Activated CD8-positive, alpha-beta T cell treated with anti-CD3 and anti-CD28 coated beads for 36 hours (primary cell): ENCODE results near the gene RNF20. TPM values are rescaled to one million over a fixed set of nuclear protein-coding genes. Genes with fewer than 3 reads are reported as not detected.
"Not testable (repeated sequence)": the region's sequence is repeated elsewhere in the genome, so short reads cannot be mapped to it uniquely, and the experiment has no call there.

Experiments used
- ATAC-seq: fragments of 200-7000 bp; cut with Tn5 transposase; one replicate; pipeline ENCODE4 v1.10.0; 2021; ENCODE audit warnings: mild to moderate bottlenecking, moderate library complexity
- CTCF ChIA-PET: fragments of 350-600 bp; sonication (Branson Sonifier 250); formaldehyde crosslinking; loops from one replicate; lab custom pipeline; 2021; ENCODE audit warnings: antibody characterized with exemption; lab: Charles Lee
- POLR2A ChIA-PET: fragments of 350-600 bp; sonication (Branson Sonifier 250); formaldehyde crosslinking; loops from one replicate; lab custom pipeline; 2021; ENCODE audit warnings: antibody characterized with exemption; lab: Charles Lee
- DNase-seq: peaks from one replicate; pipeline ENCODE4 v3.0.0-alpha.2; 2020
- H3K27ac Mint-ChIP-seq: one replicate; pipeline ENCODE4 v1.8.0; 2021; ENCODE audit warnings: mild to moderate bottlenecking, mixed read lengths
- H3K27me3 Mint-ChIP-seq: one replicate; pipeline ENCODE4 v1.8.0; 2021; ENCODE audit warnings: mixed read lengths
- H3K36me3 Mint-ChIP-seq: one replicate; pipeline ENCODE4 v1.8.0; 2021; ENCODE audit warnings: low read depth, mixed read lengths
- H3K4me1 Mint-ChIP-seq: one replicate; pipeline ENCODE4 v1.8.0; 2021; ENCODE audit warnings: low read depth, mixed read lengths
- H3K4me3 Mint-ChIP-seq: one replicate; pipeline ENCODE4 v1.8.0; 2021; ENCODE audit warnings: mild to moderate bottlenecking, moderate library complexity, mixed read lengths
- H3K9me3 Mint-ChIP-seq: one replicate; pipeline ENCODE4 v1.8.0; 2021; ENCODE audit warnings: mixed read lengths
- CTCF ChIP-seq: fragments of 200-600 bp; IDR thresholded peaks from one replicate; pipeline ENCODE4 v1.8.0; 2022; ENCODE audit warnings: antibody characterized with exemption, mild to moderate bottlenecking
- intact Hi-C: fragments of 100-400 bp; cut with micrococcal nuclease; formaldehyde crosslinking; loops from one replicate; pipeline ENCODE4 v1.10.0; 2022
- total RNA-seq, 2 experiments: library from RNA; stranded (reverse); gene quantifications; one replicate each; pipeline ENCODE4 v1.2.3, GENCODE V29; 2021

The RNF20 gene
- total RNA-seq, 2 experiments from 2014 or later, result 30.6 to 39.1 TPM

DNA sequence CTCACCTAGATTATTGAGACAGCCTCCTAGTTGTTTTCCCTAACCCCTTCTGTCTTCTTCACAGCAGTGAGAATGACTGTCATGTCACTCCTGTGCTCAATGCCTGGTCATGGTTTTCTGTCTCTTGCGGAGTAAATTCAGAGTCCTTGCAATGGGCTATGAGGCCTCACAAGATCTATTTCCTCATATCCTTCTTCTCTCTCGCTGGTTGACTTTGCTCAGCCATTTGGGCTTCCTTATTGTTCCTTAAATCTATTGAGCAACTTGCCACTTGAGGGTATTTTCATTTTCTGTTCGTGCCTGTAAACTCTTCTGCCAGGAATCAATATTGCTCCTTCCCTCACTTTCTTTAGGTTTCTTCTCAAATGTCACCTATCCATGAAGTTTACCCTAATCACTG lies 52.1 kb downstream of the RNF20 start:
- Mint-ChIP-seq H3K4me1 (peaks cover 5% of the 10 kb centered on the region), H3K4me3 (no peak overlapping the region), H3K27ac (no peak overlapping the region), H3K9me3 (no peaks in the 10 kb centered on the region), H3K36me3 (no peaks in the 10 kb centered on the region), H3K27me3 (no peaks in the 10 kb centered on the region)
- DNase-seq (no peak), ATAC-seq (no peak)
- intact Hi-C loops, result no loop called here
- ChIA-PET CTCF (no interaction called here), POLR2A (no interaction called here)
- no peak for TF ChIP-seq CTCF

DNA sequence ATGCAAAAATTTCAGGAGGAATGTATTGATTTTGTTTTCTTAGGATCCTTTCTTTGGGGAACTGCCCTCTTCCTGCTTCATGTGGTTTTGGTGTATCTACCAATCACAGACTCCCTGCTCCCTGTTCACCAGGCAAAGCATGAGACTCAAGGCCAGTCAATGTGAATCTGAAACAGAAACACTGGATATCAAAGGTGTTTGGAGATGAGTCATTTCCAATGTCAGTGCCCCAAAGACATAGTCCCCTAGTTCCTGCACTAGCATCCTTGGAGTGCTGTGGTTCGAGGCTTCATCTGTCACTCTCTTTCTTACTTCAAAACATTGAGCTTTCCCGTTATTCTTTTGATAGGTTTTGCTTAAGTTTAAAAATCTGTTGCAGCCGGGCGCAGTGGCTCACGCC lies 53.0 kb downstream of the RNF20 start:
- Mint-ChIP-seq H3K27ac (no peak overlapping the region), H3K27me3 (no peaks in the 10 kb centered on the region), H3K4me3 (no peak overlapping the region), H3K9me3 (no peaks in the 10 kb centered on the region), H3K36me3 (no peaks in the 10 kb centered on the region), H3K4me1 (peaks cover 5% of the 10 kb centered on the region)
- intact Hi-C loops, result no loop called here
- ChIA-PET CTCF (no interaction called here), POLR2A (interaction anchor here (1.2 kb wide), 1 partner anchor 53 kb away, joined by 3 read pairs; the partner anchor contains the start of gene RNF20)
- ATAC-seq (peak; percentile 90), DNase-seq (peak; percentile 25)
- no peak for TF ChIP-seq CTCF

DNA sequence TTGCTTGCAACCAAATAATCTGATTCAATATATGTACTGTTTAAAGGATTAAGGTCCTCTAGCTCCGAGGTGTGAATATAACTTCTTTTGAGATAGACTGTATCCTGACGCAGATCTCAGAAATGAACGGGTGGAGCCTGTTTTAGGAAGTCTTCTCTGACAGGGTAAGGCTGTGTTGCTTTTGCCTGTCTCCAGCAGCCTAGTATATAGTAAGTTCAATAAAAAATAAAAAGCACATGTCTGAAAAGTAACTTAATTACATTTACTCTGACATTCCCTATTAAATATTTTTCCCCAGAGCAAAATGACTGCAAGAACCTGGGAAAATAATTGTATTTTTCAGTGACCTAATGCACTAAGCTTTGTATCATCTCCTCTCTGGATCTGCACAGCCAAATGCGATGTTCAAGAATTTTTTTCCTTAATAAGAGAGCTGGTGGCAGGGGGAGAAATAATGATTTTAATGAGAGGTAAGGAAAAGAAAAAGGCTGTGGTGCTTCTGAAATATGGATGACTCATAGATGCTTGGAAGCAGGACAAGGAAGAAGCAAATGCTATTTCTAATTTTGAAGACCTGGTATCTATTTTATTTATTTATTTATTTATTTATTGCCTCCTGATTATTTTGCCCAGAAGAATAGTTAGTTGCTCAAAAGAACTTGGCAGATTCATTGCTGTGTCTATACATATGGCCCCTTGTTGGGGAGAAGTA lies 53.8 kb downstream of the RNF20 start:
- H3K27me3 Mint-ChIP-seq, result no peaks in the 10 kb centered on the region
- ChIA-PET CTCF (interaction anchor here (0.9 kb wide), 1 partner anchor 141 kb away, joined by 3 read pairs; no protein-coding TSS in a partner anchor), POLR2A (interaction anchor here (1.2 kb wide), 1 partner anchor 54 kb away, joined by 3 read pairs; the partner anchor contains the start of gene RNF20)
- DNase-seq (no peak), ATAC-seq (no peak)
- peaks cover 5% of the 10 kb centered on the region for H3K4me1 Mint-ChIP-seq
- no peaks in the 10 kb centered on the region for H3K9me3 Mint-ChIP-seq
- H3K36me3 Mint-ChIP-seq, result no peaks in the 10 kb centered on the region
- H3K4me3 Mint-ChIP-seq, result no peak overlapping the region
- no peak for TF ChIP-seq CTCF
- intact Hi-C loops, result no loop called here
- no peak overlapping the region for H3K27ac Mint-ChIP-seq

GRCh38 chr9:101590074-101590473 lies 56.4 kb downstream of the RNF20 start:
- CTCF ChIA-PET, POLR2A ChIA-PET, DNase-seq, intact Hi-C loops, H3K4me3 Mint-ChIP-seq, H3K9me3 Mint-ChIP-seq, H3K4me1 Mint-ChIP-seq, H3K27me3 Mint-ChIP-seq, H3K27ac Mint-ChIP-seq, H3K36me3 Mint-ChIP-seq: not testable (repeated sequence)
- ATAC-seq, result peak; percentile 17

- intact Hi-C loops, result no loop called here
- Mint-ChIP-seq H3K27ac (no peak overlapping the region), H3K36me3 (no peaks in the 10 kb centered on the region), H3K9me3 (no peaks in the 10 kb centered on the region), H3K4me3 (no peak overlapping the region), H3K27me3 (no peaks in the 10 kb centered on the region), H3K4me1 (peaks cover 5% of the 10 kb centered on the region)
- POLR2A ChIA-PET, result no interaction called here
- CTCF ChIA-PET, result no interaction called here
- ATAC-seq (no peak), DNase-seq (no peak)
- no peak for TF ChIP-seq CTCF
These were observed 57.2 kb downstream of the RNF20 start for GRCh38 chr9:101590901-101591300.
